ENCODE results near the gene ATP2B2. TPM values are rescaled to one million over a fixed set of nuclear protein-coding genes. Genes with fewer than 3 reads are reported as not detected.

ATP2B2 gene
- total and polyA plus RNA-seq, 9 of the 15 experiments (the other 6 are each of a cell fraction or from before 2014, with no cell fraction given) = 0.06 TPM; not detected in 8

DNA sequence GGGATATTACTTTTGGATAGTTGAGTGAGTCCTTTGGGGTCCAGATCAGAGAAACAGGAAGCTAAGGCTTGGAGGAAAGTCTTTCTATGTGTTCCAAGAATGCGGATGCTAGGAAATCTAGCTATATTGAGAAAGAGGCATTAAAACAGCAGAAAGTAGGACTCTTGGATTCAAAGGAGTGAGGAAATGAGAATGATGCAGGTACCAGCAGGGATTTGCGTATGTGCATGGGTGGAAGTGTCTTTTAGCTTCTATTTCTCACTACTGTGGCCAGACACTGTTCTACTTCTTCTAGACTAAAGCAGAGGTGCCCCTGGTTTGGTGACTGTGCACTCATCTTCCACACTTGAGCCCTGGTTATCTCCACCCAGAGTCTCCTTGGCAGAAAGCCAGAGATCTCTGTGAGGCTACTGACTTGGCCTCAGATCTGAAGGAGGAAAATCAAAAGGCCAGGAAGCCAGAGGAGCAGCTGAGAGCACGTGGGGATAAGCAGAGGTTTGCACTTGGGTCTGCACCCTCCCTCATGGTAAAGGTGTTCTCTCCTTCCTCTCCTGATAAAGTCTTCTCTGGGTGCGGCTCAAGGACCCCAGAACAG, 44.3 kb downstream of the ATP2B2 start:
- H3K27ac ChIP-seq (ENCODE audit: extremely low read depth, low read depth, low read length) = no peak overlapping the region
- H3K9me3 ChIP-seq (replicated peaks; ENCODE audit: control insufficient read depth, insufficient read depth, low read depth, low read length) = no peaks in the 10 kb centered on the region
- POLR2A ChIA-PET = interaction anchor here (0.6 to 1.2 kb wide), 5 partner anchors 13 to 445 kb away, joined by 3 read pairs; no protein-coding TSS in a partner anchor
- TF ChIP-seq, protein P1, sequence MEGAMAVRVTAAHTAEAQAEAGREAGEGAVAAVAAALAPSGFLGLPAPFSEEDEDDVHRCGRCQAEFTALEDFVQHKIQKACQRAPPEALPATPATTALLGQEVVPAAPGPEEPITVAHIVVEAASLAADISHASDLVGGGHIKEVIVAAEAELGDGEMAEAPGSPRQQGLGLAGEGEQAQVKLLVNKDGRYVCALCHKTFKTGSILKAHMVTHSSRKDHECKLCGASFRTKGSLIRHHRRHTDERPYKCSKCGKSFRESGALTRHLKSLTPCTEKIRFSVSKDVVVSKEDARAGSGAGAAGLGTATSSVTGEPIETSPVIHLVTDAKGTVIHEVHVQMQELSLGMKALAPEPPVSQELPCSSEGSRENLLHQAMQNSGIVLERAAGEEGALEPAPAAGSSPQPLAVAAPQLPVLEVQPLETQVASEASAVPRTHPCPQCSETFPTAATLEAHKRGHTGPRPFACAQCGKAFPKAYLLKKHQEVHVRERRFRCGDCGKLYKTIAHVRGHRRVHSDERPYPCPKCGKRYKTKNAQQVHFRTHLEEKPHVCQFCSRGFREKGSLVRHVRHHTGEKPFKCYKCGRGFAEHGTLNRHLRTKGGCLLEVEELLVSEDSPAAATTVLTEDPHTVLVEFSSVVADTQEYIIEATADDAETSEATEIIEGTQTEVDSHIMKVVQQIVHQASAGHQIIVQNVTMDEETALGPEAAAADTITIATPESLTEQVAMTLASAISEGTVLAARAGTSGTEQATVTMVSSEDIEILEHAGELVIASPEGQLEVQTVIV (CRISPR knock-in tag; IDR thresholded peaks at IDR 0.05; ENCODE audit: borderline replicate concordance) = no peak
- peak; percentile 53 for TF ChIP-seq NFIC (IDR thresholded peaks at IDR 0.05)
- no peak overlapping the region for H3K4me3 ChIP-seq
- no peak overlapping the region for H3K9ac ChIP-seq (ENCODE audit: insufficient read depth in 1 of 2, low read depth in 2 of 2, low read length in 2 of 2)
- DNase-seq (ENCODE audit: extremely low read depth in 1 of 4, low spot score in 3 of 4) = no peak
- no peaks in the 10 kb centered on the region for H3K79me2 ChIP-seq (ENCODE audit: control insufficient read depth, insufficient read depth, low read length)
- H4K20me1 ChIP-seq (replicated peaks; ENCODE audit: control insufficient read depth, insufficient read depth, low read length) = peaks cover 24% of the 10 kb centered on the region
- H3K4me2 ChIP-seq (ENCODE audit: insufficient read depth, low read length) = no peak overlapping the region
- H3K27me3 ChIP-seq (ENCODE audit: control insufficient read depth in 2 of 2, insufficient read depth in 2 of 2, low read length in 2 of 2) = peaks cover 0 to 7% of the 10 kb centered on the region in 2 experiments; a peak in 1 of 5 replicates
- CTCF ChIA-PET (ENCODE audit: low intra/inter-chr PET ratio) = no interaction called here
- FAIRE-seq = no peak
- intact Hi-C loops (cut with micrococcal nuclease) = no loop called here
- ATAC-seq = no peak
- in situ Hi-C loops (cut with MboI) = no loop called here
- no peaks in the 10 kb centered on the region for H3K4me1 ChIP-seq (replicated peaks in 1 of 2; ENCODE audit: control insufficient read depth in 2 of 2, insufficient read depth in 2 of 2, low read length in 2 of 2)
- H3K9me1 ChIP-seq (ENCODE audit: control insufficient read depth, insufficient read depth, low read length) = no peaks in the 10 kb centered on the region
- no peak overlapping the region for H2AFZ ChIP-seq (ENCODE audit: low read depth, low read length)
- no TSS peak for BruUV-seq (replicated peaks)
- no peaks in the 10 kb centered on the region for H3K36me3 ChIP-seq (ENCODE audit: control insufficient read depth, insufficient read depth, low read length)
- 0% methylated on average over 4 of the region's 4 CpGs for WGBS (ENCODE audit: insufficient coverage, low coverage, missing lambda C conversion rate)
